ENCODE measurements around the gene NFIB. TPM values are rescaled to one million over a fixed set of nuclear protein-coding genes. Genes with fewer than 3 reads are reported as not detected.

NFIB gene
- 13.6 and 29.5 TPM in 2 replicates for total RNA-seq (2014; rRNA removed; shearing (Covaris generic))

GRCh38 chr9:14313951-14314423 lies at the start of gene NFIB:
Gene NFIB, minus strand, starts transcription at chr9:14314141. Its CDS starts 630 bp downstream, at chr9:14313511.
- peak; percentile 39 for DNase-seq (ENCODE audit: low spot score)

- DNase-seq (ENCODE audit: low spot score), result no peak
These were observed 48.2 kb upstream of the NFIB start for GRCh38 chr9:14362175-14362574.

GRCh38 chr9:14361074-14361473 lies 47.1 kb upstream of the NFIB start:
- no peak for DNase-seq (ENCODE audit: low spot score)

GRCh38 chr9:14358523-14358922 lies 44.6 kb upstream of the NFIB start:
- DNase-seq (ENCODE audit: low spot score), result no peak

- DNase-seq (ENCODE audit: low spot score), result no peak
These were observed 42.7 kb upstream of the NFIB start for GRCh38 chr9:14356351-14357265.

GRCh38 chr9:14354201-14354600 lies 40.3 kb upstream of the NFIB start:
- no peak for DNase-seq (ENCODE audit: low spot score)

- DNase-seq (ENCODE audit: low spot score), result peak; percentile 87
These were observed 39.5 kb upstream of the NFIB start for GRCh38 chr9:14353222-14354056.

GRCh38 chr9:14352503-14352902 lies 38.6 kb upstream of the NFIB start:
- no peak for DNase-seq (ENCODE audit: low spot score)

GRCh38 chr9:14351221-14351836 lies 37.4 kb upstream of the NFIB start:
- DNase-seq (ENCODE audit: low spot score), result no peak

- no peak for DNase-seq (ENCODE audit: low spot score)
These were observed 36.8 kb upstream of the NFIB start for GRCh38 chr9:14350754-14351153.

GRCh38 chr9:14350349-14350728 lies 36.4 kb upstream of the NFIB start:
- no peak for DNase-seq (ENCODE audit: low spot score)

- DNase-seq (ENCODE audit: low spot score), result no peak
These were observed 35.8 kb upstream of the NFIB start for GRCh38 chr9:14349447-14350348.

GRCh38 chr9:14349146-14349446 lies 35.2 kb upstream of the NFIB start:
- DNase-seq (ENCODE audit: low spot score), result no peak

- no peak for DNase-seq (ENCODE audit: low spot score)
These were observed 34.6 kb upstream of the NFIB start for GRCh38 chr9:14348373-14349145.

- no peak for DNase-seq (ENCODE audit: low spot score)
These were observed 34.1 kb upstream of the NFIB start for GRCh38 chr9:14348123-14348372.

GRCh38 chr9:14347406-14348122 lies 33.6 kb upstream of the NFIB start:
- DNase-seq (ENCODE audit: low spot score), result no peak

GRCh38 chr9:14346811-14347405 lies 33.0 kb upstream of the NFIB start:
- DNase-seq (ENCODE audit: low spot score), result no peak

- DNase-seq (ENCODE audit: low spot score), result no peak
These were observed 32.4 kb upstream of the NFIB start for GRCh38 chr9:14346231-14346791.
